Breast epithelium (tissue), 4 donors: ENCODE data around the gene SOS2. TPM values are rescaled to one million over a fixed set of nuclear protein-coding genes. Genes with fewer than 3 reads are reported as not detected.

Experiments
- DNase-seq, 2 donors: peaks; one replicate each; pipeline ENCODE4 v3.0.0-alpha.2; 2019; ENCODE audit warnings: low spot score in 2 of 2
- H3K27ac ChIP-seq, 2 donors: fragments of 200-600 bp; sonication (generic) in 1 of 2; one replicate each; pipeline ENCODE4 v1.5.1; 2016 to 2019; ENCODE audit warnings: mild to moderate bottlenecking in 1 of 2
- H3K27me3 ChIP-seq, 2 donors: fragments of 200-600 bp; sonication (generic) in 1 of 2; one replicate each; pipeline versions ENCODE4 v1.5.1 to v1.6.0; 2017 to 2019; ENCODE audit warnings: control low read depth in 1 of 2, mild to moderate bottlenecking in 1 of 2
- H3K36me3 ChIP-seq: fragments of 200-600 bp; one replicate; pipeline ENCODE4 v1.5.1; 2019
- H3K4me1 ChIP-seq, 2 donors: fragments of 200-600 bp; sonication (generic); one replicate each; pipeline ENCODE4 v1.5.1; 2016 to 2019; ENCODE audit warnings: control low read depth in 1 of 2
- H3K4me3 ChIP-seq, 3 donors: fragments of 200-600 bp; sonication (generic); 1 replicate in 2 of 3; 2 replicates in 1 of 3; pipeline ENCODE4 v1.5.1; 2016 to 2019; ENCODE audit warnings: mild to moderate bottlenecking in 3 of 3, moderate library complexity in 2 of 3
- H3K9me3 ChIP-seq, 2 donors: fragments of 200-600 bp; sonication (generic) in 1 of 2; one replicate each; pipeline ENCODE4 v1.5.1; 2016 to 2019; ENCODE audit warnings: control low read depth in 1 of 2
- POLR2A ChIP-seq: fragments of 450-650 bp; IDR thresholded peaks from one replicate; pipeline ENCODE4 v1.6.1; 2016; ENCODE audit warnings: antibody characterized with exemption, mild to moderate bottlenecking, moderate library complexity
- POLR2AphosphoS5 ChIP-seq, 3 donors: sonication (generic); formaldehyde crosslinking; IDR thresholded peaks; one replicate each; pipeline ENCODE4 v1.6.1; 2017; ENCODE audit warnings: antibody characterized with exemption in 3 of 3
- intact Hi-C: fragments of 100-400 bp; cut with DNase I; formaldehyde crosslinking; loops from one replicate; pipeline ENCODE4 v1.15.1; 2023; ENCODE audit warnings: low total_unique reads
- total RNA-seq, 3 donors: library from RNA; depleted of rRNA; stranded (reverse); fragments of >200 nt; gene quantifications; one replicate each; pipeline ENCODE4 v1.1.0, GENCODE V29; 2016
- TF ChIP-seq, protein P1 (sequence below), 3 donors: fragments of 450-650 bp; IDR thresholded peaks; one replicate each; pipeline ENCODE4 v1.5.1; 2016 to 2017; ENCODE audit warnings: antibody characterized with exemption in 3 of 3, mild to moderate bottlenecking in 3 of 3, moderate library complexity in 3 of 3

SOS2 gene
- total RNA-seq, 3 donors from 2014 or later, result 35.7 to 54.3 (median 37.4) TPM

DNA sequence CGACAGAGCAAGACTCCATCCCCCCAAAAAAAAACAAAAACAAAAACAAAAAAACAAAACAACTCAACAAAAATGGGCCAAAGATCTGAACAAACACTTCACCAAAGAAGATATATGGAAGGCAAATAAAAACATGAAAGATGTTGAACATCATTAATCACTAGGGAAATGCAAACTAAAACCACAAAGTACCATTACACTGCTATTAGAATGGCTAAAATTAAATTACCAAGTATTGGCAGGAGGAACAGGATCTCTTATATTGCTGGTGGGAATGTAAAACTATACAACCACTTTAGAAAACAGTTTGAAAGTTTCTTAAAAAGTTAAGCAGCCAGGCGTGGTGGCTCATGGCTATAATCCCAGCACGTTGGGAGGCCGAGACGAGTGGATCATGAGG, 12.9 kb downstream of the SOS2 start:
- intact Hi-C loops, result no loop called here

GRCh38 chr14:50215416-50215815, 16.0 kb downstream of the SOS2 start:
- H3K27ac ChIP-seq, result no peak overlapping the region
- no peak overlapping the region for H3K4me3 ChIP-seq
- TF ChIP-seq, protein P1, sequence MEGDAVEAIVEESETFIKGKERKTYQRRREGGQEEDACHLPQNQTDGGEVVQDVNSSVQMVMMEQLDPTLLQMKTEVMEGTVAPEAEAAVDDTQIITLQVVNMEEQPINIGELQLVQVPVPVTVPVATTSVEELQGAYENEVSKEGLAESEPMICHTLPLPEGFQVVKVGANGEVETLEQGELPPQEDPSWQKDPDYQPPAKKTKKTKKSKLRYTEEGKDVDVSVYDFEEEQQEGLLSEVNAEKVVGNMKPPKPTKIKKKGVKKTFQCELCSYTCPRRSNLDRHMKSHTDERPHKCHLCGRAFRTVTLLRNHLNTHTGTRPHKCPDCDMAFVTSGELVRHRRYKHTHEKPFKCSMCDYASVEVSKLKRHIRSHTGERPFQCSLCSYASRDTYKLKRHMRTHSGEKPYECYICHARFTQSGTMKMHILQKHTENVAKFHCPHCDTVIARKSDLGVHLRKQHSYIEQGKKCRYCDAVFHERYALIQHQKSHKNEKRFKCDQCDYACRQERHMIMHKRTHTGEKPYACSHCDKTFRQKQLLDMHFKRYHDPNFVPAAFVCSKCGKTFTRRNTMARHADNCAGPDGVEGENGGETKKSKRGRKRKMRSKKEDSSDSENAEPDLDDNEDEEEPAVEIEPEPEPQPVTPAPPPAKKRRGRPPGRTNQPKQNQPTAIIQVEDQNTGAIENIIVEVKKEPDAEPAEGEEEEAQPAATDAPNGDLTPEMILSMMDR (IDR thresholded peaks at IDR 0.05), result no peak
- TF ChIP-seq POLR2AphosphoS5 (IDR thresholded peaks at IDR 0.05), result no peak
- TF ChIP-seq POLR2A, result no peak
- H3K36me3 ChIP-seq, result no peaks in the 10 kb centered on the region
- no peaks in the 10 kb centered on the region for H3K9me3 ChIP-seq
- no peak for DNase-seq
- no peaks in the 10 kb centered on the region for H3K27me3 ChIP-seq
- H3K4me1 ChIP-seq, result no peaks in the 10 kb centered on the region
- intact Hi-C loops, result no loop called here

More for the DNA sequence above, 12.9 kb downstream of the SOS2 start:
- H3K9me3 ChIP-seq, result no peaks in the 10 kb centered on the region
- no peaks in the 10 kb centered on the region for H3K27me3 ChIP-seq
- H3K36me3 ChIP-seq, result no peaks in the 10 kb centered on the region
- TF ChIP-seq POLR2A, result no peak
- TF ChIP-seq, protein P1 (IDR thresholded peaks at IDR 0.05), result no peak
- no peak for TF ChIP-seq POLR2AphosphoS5 (IDR thresholded peaks at IDR 0.05)
- no peaks in the 10 kb centered on the region for H3K4me1 ChIP-seq
- no peak overlapping the region for H3K27ac ChIP-seq
- DNase-seq, result no peak
- no peak overlapping the region for H3K4me3 ChIP-seq

DNA sequence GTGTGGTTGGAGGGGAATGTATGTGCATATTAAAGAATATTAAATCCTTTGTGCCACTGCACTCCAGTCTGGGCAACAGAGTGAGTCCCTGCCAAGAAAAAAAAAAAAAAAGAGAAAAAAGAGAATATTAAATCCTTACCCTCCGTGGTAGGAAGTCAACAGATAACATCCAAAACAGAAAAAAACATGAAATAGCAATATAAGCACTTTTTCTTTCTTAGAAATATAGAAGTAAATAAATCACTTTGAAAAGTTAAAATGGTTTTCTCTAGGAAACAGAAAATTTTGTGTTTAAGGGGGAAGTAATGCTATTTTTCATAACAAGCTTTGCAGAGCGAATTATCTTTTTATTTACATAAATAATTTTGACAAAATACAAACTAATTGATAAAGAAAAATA, 17.6 kb downstream of the SOS2 start:
- intact Hi-C loops, result no loop called here
- H3K27me3 ChIP-seq, result no peaks in the 10 kb centered on the region
- no peaks in the 10 kb centered on the region for H3K36me3 ChIP-seq
- no peak overlapping the region for H3K4me3 ChIP-seq
- TF ChIP-seq, protein P1 (IDR thresholded peaks at IDR 0.05), result no peak
- TF ChIP-seq POLR2A (no peak), POLR2AphosphoS5 (IDR thresholded peaks at IDR 0.05) (no peak)
- no peak for DNase-seq
- H3K9me3 ChIP-seq, result no peaks in the 10 kb centered on the region
- H3K27ac ChIP-seq, result no peak overlapping the region
- no peaks in the 10 kb centered on the region for H3K4me1 ChIP-seq

- intact Hi-C loops, result no loop called here
- H3K4me1 ChIP-seq, result no peaks in the 10 kb centered on the region
- H3K4me3 ChIP-seq, result no peak overlapping the region
- H3K27me3 ChIP-seq, result no peaks in the 10 kb centered on the region
- H3K36me3 ChIP-seq, result no peaks in the 10 kb centered on the region
- TF ChIP-seq, protein P1 (IDR thresholded peaks at IDR 0.05), result no peak
- TF ChIP-seq POLR2A (no peak), POLR2AphosphoS5 (IDR thresholded peaks at IDR 0.05) (no peak)
- H3K9me3 ChIP-seq, result no peaks in the 10 kb centered on the region
- no peak for DNase-seq
- H3K27ac ChIP-seq, result no peak overlapping the region
These were observed 18.7 kb downstream of the SOS2 start for GRCh38 chr14:50212726-50213125.

DNA sequence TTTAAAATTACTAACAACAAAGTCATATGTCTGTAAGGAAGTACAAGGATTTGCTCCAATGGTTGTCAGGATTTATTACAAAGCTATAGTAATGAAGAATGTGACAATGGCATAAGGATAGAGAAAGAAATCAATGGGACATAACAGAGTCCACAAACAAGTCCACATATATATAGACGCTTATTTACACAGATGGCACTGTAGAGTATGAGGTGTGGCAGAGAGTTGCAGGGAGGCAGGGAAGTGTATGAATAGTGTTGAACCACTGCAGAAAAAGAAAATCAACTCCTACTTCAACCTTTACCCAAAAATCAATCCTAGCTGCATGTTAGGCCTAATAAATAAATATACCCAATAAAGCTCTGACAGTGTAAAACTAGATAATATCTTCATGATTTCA, 21.3 kb downstream of the SOS2 start:
- Histone ChIP-seq H3K4me1 (no peaks in the 10 kb centered on the region), H3K27me3 (no peaks in the 10 kb centered on the region), H3K27ac (no peak overlapping the region), H3K4me3 (no peak overlapping the region), H3K9me3 (no peaks in the 10 kb centered on the region), H3K36me3 (no peaks in the 10 kb centered on the region)
- TF ChIP-seq, protein P1 (IDR thresholded peaks at IDR 0.05), result no peak
- no peak for TF ChIP-seq POLR2AphosphoS5 (IDR thresholded peaks at IDR 0.05)
- TF ChIP-seq POLR2A, result no peak
- DNase-seq, result no peak
- intact Hi-C loops, result no loop called here
